Dedifferentiated amniotic fluid mesenchymal stem cell (primary cell): ENCODE measurements around the gene RGS19.

Experiments
- DNase-seq: peaks from one replicate; pipeline ENCODE4 v3.0.0-alpha.2; 2016; ENCODE audit errors: extremely low spot score

The RGS19 gene

DNA sequence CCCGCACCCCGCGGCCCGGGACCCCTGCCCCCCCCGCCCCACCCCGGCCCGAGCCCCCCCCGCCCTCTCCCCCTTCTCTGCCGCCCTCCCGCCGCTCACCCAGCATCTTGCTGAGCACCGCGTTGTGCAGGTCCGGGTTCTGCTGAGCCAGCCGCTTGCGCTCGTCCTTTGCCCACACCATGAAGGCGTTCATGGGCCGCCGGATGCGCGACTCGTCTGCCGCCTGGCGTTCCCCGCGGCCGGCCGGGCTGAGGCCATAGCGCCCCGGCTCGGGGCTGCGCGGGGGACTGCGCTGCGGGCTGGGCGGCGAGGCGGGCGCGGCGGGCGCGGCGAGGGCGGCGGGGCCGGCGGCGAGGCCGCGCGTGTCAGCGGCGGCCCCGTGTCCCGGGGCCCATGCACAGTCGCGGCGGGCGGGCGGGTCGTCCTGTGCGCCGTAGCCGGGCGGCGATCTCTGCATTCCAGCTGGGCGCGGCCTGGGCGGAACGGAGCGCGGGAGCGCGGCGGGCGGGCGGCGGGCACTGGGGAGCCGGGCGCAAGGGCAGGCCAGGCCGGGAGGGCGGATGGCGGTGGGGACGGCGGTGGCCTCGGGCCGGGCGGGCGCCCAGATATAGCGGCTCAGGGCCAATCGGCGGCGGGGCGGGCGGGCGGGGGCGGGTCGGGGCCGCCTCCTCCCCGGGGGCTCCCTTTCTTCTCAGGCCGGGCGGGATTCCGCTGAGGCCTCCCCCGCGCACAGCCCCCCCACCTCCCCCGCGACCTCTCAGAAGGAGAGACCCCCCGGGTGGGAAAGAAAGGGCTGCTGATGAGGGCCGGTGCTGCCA is 30.0 kb downstream of the RGS19 start, which contains the start of gene SOX18:
Gene SOX18 (minus strand): TSS at position 580 of the 818 bp plus-strand sequence. CDS start 123 bp downstream, at position 457.
- no peak for DNase-seq

DNA sequence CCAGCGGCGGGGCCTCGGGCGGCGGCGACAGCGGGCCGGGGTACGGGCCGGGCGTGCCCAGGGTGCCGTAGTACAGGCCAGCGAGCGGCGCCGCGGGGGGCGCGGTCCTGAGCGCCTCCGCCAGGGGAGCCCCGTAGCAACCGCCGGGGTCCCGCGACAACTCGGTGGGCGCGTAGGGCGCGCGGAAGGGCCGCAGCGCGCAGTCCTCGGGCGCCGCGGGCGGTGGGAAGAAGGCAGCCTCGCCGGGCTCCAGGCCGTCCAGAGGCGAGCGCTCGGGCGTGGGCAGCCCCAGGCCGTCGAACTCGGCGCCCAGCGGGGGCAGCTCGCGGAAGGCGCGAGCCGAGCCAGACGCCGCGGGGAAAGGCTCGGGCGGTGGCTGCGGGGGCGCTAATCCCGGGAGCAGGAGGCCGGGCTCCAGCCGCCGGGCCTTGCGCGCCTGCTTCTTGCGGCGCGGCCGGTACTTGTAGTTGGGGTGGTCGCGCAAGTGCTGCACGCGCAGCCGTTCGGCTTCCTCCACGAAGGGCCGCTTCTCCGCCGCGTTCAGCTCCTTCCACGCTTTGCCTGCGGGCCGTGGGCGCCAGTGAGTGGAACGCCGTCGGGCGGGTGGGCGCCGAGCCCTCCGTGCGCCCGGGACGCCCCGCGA is 30.8 kb downstream of the RGS19 start:
- no peak for DNase-seq

DNA sequence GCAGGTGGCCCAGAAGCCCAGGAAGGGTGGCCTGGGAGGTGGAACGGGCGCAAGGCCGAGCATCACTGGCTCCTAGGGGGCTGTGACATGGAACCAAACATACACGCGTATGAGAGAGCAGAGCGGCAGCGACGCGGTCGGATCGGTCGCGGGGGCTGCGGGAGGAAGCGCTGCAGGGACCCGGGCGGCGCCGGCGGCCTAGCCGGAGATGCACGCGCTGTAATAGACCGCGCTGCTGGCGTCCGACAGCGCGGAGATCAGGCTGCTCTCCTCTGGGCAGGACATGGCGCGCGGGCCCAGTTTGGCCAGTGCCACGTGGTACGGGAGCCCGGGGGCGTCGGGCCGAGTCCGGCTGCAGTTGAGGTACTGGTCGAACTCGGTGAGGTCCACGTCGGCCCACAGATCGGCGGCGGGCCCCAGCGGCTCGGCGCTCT is 31.3 kb downstream of the RGS19 start:
- DNase-seq, result no peak

DNA sequence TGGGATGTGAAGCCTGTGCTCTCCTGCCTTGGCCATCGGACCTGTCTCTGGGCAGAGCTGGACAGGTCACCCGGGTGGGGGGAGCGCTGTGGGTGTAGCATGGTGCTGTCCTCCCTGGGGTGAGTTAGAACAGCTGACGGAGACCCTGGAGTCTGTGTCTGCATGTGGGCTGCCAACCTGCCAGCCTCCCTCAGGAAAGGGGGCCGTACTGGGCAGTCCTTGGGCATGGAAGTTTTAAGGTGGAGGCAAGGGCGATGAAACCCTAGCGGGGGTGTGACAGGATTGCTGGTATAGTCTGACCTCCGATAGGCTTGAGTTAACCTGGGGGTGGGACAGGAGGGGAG is 32.3 kb downstream of the RGS19 start:
- DNase-seq, result no peak

DNA sequence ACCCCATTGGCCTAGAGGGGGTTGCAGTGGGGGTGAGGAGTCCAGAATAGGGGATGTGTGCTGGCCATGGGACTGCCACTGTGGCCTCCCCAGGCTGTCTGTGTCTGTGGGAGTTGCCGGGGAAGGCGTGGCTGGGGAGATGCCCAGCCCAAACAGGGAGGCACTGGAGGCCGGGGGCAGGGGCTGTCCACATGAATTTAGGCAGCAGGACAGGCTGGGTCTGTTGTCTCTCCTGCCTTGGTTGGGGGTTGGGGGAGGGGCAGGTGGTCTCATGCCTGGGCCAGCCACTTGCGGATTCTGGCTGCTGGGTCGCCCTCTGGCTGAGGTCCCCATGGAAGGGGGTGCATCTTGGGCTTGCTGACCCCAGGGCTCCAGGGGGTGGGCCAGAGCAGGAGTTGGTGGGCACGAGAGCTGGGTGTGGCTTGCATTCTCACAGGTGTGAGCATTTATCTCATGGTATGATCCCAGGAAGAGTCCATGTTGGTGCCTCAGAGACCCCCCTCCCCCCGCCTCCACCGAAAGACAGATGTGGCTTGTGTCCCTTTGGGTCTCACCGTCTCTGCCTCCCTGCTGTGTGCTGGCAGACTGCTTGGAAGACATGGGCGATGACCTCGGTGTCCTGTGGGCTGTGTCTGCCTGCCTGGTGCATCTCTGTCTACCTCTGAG is 33.8 kb downstream of the RGS19 start:
- DNase-seq, result no peak

DNA sequence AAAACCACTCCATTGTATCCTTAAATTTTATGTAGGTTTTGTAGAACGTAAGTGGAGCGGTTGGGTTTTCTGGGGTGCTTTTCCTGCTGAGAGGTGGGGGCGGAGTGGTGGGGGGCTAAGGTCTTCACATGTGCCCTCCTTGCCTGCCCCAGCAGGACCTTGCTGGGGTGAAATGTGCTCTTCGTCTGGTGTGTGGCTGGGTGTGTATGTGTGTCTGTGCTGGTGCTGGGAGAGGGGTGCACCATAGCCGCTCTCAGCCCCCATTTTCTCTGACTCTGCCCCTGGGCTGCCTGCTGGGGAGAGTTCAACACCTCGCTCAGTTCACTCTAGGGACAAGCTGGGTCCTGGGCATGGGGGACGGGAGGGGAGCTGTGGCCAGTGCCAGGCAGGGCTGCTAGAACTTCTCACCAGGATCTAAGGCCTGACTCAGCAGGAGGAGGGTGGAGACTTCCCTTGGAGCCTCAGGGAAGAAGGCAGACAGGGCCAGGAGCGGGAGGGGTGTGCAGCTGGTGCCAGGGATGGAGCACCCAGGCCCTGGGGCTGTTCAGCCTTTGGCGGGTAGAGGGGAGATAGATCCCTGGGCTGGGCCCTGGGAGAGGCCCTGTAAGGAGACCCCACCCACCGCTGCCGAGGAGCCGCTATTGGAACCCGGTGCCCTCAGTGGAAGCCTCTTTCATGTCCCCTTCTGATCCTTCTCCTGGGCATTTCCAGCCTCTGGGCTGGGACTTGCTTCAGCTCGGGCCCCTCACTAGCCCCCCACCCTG is 34.7 kb downstream of the RGS19 start:
- DNase-seq, result peak; percentile 77

DNA sequence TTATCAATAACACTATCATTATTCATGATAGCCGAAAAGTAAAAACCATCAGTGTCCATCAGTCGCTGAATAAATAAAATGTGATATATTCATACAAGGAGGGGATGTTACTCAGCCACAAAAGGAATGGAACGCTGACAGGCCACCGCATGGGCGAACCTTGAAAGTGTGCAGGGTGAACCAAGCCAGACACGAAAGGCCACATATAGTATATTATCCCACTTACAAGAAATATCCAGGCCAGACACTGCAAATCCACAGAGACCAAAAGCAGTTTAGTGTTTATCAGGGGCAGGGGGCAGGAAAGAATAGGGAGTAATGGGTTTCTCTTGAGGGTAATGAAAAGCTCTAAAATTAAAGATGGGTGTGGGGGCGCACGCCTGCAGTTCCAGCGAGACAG is 35.5 kb downstream of the RGS19 start:
- DNase-seq, result no peak

DNA sequence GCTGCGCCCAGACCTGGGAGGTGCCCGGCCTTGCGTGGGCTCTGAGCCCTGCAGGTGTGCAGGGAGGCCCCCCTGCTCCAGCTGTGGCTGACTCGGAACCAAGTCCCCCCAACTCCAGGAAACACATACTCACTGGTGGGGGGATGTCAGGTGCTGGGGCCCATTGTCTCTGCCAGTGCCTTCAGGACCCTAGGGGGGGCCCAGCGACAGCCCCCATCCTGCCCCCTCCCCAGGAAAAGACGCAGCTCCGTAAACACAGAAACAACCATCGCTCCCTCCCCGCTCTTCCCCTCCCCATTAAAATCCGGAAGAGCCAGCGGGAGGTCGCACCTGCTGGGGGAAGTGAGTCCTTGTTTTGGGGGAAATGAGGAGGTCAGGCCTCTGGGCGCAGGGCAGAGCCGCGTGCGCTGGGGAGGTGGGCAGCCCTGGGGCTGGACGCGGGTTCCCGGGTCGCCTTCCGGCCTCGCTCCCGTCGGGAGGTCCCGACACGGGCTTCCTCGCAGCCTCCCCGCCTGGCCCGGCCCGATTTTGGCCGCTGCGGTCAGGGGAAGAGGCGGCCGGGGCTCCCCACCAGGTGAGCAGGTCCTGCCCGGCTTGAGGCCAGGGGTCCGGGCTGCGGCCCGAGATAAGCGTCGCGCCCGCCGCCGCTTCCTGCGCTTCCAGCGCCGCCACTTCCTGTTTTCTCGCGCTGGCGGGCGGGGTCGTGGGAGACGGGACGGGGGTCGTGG is 37.1 kb downstream of the RGS19 start:
- no peak for DNase-seq

DNA sequence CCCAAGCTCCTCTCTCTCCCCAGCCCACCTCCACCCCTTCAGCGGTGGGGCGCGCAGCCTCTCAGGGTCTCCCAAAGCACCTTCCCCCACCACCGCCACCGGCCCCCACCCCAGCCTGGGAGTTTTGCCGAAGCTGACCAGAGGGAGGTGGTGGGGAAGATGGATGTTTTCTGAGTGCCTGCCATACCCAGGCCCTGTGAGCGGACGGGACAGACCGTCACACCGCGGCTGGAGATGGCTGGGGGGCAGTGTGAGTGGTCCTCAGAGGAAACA is 37.6 kb downstream of the RGS19 start:
- DNase-seq, result no peak

DNA sequence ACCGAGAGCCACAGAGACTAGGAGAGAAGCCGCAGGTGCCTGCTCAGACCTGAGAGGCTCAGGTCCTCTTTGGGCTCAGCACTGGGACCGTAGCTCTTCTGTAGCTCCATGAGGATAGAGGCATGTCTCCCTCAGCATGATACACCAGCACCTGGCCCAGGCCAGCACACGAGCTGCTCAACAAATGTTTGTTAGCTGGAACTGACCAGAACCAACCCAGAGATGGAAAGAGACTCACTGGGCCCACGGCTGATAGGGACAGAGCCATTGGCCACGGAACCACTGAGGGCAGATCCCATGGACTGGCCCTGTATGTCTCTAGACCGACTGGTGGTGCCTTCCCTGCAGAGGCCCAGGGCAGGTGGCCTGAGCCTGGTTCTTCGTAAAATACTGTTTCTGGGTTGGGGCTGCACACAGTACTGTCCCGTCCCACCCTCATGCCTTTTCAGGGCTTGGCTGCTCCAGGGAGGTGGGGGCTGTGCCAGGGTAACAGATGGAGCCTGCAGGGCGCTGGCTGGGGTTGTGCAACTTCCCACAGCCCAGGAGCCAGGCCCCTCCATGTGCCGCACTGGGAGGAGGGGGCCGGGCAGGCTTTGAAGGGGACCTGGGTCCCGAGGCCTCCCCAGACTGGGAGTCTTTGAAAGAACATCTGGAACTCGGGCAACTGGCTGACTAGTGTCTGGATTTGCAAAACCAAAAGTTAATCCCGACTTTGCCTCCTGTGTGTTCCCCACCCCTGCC is 38.1 kb downstream of the RGS19 start:
- no peak for DNase-seq

DNA sequence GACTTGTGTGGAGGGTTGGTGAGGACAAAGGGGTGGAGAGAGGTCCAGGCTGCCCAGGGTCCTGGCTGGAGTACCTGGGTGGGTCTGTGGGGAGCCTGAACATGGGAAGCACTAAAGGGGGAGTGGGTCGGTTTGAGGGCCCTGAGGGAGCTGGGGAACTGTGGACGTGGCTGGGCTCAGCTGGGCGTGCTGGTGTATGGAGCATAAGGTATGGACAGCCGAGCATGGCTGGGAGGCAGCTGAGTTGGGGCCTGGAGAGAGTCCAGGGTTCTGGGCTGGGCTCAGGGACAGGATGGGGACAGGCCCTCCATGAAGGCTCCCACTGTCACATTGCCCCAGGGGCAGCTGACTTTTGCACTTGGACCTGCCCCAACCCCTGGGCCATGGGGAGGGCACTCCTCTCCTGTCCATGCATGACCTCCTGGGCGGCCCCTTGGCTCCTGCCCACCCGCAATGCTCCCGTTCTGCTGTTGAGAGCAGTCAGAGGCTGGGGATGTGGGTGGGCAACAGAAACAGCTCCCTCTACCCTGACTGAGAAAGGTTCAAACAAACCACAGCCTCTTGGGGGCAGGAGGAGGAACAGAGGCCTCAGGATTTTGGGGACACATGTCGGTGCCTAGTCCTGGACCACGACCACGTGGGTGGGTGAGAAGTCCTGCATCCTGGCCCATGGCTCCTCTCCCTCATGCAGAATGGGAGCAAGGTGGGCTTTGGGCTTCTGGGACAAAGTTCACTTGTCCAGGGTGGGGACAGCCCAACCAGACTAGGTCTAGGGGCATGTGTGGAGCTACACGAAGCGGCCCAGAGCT is 38.9 kb downstream of the RGS19 start:
- no peak for DNase-seq

DNA sequence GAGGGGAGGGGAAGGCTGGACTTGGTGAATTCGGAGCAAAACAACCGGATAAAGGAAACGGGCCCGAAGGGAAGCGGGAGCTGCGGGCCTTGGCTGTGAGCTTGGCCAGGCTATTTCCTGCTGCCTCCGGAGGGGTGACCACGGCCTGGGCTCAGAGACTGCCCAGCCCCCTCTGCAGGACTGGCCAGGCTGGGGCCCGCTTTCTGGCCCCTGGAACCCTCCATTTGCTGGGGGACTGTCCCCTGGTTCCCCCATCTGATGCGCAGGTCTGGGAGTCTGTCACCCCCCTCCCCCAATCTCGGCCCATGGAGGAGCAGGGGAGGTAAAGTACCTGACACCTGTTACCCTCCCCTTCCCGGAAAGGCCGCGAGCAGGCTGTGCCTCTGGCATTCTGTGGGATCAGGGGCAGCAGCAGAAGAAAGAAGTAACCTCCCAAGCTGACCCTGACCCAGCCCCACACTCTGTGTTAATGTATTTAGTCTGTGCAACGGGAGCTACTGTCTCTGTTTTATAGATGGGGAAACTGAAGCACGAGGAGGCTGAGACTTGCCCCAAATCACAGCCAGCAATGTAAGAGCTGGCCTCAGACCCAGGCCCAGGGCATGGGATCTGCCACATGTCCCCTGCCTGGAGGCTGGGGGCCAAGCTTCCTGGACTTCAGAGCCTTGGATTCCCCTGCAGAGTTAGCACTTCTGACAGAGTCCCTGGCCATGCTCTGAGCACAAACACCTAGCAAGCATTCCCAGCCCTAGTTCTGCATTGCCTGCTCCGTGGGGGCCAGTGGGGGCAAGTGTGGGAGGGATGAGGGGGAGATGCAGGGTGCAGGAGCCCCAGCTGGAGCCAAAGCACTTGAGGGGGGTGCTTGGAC is 39.8 kb downstream of the RGS19 start:
- no peak for DNase-seq

DNA sequence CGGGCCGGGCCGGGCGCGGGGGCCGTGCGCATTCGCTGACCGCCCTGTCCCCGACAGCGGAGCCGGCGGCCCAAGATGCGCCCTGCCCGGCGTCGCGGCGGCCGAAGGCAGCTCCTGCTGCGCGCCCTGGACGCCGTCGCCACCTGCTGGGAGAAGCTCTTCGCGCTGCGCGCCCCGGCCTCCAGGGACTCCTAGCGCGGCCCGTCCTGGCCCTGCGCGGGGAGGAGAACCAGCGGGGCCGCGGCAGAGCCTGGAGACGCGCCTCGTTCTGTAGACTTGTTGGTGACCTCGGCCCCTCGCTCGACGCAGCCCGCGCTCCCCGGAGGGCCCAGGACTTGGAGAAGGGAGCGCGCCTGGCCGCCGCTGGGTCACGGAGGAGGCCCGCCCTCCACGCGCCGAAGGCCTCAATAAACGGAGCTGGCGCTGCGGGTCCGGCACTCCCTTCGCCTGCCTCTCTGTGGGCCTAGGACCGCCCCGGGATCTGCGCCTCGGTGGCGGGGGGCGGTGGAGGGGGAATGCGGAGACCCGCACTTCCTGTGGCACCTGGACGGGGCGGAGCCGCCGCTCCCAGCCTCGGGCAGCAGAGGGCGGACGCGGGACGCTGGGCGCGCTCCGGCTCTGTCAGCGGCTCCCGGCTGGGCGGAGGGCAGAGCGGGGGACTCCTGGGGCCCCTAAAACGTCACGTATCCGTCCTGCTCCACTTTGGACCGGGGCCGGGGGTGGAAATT is 40.6 kb downstream of the RGS19 start:
- no peak for DNase-seq

DNA sequence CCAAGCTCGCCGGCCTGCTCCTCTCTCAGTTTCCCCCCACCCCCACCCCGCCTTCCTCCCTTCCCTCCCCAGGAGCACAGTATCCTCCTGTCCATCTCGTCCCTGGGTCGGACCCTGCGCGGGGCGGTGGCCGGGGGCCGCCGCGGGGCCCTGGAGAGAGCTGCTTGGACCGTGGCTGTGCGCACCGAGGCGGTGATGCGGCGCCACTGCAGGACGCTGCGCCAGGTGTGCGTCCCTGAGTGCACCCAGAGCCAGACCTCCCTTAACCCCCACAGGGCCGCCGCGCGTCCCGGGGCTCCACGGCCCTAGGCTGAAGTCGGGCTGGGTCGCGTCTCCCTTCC is 41.1 kb downstream of the RGS19 start:
- no peak for DNase-seq

DNA sequence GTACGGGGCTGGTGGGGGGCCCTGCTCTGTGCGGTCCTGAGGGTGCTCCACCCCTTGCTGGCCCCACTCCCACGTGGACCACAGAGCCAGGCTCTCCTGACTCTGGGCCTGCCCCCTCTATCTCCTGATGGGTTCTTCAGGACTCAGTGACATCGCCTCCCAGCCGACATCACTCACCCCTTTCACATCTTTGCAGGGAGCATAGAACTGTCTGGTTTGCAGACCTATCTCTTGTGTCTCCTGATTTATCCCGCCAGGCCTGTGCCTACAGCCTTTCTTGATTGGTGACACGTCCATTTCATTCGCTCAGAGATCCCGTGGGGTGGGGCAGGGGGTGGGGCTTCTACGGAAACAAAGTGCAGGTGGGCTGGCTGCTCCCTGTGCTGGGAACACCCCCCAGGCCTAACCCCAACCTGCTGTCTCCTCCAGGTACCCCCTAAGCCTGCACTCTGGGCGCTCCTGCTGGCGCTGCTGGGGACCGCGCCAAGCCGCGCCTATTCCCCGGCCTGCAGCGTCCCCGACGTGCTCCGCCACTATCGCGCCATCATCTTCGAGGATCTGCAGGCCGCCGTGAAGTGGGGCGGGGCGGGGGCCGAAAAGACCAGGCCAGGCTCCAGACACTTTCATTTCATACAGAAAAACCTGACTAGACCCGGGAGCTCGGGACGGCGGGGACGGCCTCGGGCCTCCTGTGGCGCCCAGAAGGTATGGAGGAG is 41.7 kb downstream of the RGS19 start:
- no peak for DNase-seq

DNA sequence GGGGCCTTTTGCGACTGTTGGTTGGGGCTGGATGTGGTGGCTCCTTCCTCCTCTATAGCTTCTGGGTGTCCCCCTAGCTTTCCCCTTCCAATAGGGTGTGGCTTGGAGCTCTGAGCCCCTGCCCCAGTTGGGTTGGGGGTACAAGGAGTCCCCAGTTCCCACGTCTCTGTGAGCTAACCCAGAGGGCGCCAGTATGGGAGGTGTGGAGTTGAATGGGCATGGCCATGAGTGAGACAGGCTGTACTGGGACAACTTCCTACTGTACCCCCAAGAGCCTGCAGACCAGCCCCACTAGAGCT is 42.2 kb downstream of the RGS19 start:
- no peak for DNase-seq

DNA sequence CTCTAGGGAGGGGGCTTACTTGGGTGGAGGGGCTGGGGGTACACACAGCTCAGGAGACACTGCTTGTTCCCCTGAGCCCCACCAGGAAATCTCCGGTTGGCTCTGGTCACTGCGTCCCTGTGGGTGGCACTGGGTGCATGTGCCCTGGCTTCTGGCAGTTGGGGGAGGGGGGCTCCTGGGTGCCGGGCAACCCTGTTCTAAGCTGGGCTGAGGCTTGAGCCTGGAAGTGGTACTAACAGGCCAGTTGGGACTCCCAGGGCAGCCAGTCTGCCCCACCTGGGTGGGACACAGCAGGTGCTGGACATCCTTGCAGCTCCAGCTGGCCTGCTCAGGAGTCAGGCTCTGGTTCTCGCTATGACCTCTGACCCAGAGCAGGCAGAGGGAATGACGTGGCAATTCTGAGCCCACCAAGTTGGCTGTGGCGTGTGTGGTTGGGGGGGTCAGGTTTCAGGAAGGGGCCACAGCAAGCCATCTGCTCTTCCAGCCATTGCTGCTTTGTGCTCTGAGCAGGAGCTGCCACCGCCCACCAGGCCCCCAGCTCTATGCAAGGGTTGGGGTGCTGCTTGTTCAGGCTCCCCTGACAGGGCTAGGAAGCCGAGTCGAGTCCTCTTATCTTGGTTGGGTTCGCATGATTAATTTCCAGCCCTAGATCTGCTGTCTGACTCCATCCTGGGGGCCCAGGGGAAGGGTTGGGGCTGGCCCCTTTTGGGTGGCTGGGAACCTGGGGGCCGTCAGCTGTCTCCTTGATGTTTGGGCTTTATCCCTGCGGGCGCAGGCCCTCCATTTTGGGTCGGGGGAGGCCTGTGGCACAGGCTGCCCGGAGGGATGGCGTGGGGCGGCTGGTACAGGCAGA is 42.7 kb downstream of the RGS19 start:
- no peak for DNase-seq
